AG09319 (cell line): ENCODE results near the gene GABRB2.

Experiments used
- DNase-seq: peaks from one replicate; pipeline ENCODE4 v3.0.0-alpha.2; 2010; ENCODE audit warnings: low read depth; ENCODE audit errors: extremely low read depth
- TF ChIP-seq, protein P1 (sequence below): IDR thresholded peaks from 2 replicates; pipeline ENCODE4 v1.5.1; 2011; ENCODE audit warnings: low read depth, mild to moderate bottlenecking, inconsistent platforms, low read length, moderate library complexity

Gene GABRB2

DNA sequence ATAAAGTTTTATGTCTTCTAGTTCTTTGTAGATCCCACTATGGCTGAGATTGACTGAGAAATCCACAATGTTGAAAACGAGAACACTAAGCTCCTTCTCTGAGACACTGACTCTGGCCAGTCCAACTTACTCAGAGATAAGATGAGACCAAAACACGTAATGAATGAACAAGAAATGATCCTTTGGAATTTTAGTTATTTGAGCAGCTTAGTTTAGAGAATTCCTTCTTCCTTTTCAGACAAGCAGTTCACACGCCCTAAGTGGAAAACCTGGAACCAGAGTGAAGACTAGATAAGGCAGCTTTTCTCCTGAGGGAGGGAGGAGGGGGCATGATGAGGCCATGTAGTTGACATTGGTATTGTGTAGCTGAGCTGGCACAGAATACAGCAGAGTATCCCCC lies 139.6 kb downstream of the GABRB2 start:
- TF ChIP-seq, protein P1, sequence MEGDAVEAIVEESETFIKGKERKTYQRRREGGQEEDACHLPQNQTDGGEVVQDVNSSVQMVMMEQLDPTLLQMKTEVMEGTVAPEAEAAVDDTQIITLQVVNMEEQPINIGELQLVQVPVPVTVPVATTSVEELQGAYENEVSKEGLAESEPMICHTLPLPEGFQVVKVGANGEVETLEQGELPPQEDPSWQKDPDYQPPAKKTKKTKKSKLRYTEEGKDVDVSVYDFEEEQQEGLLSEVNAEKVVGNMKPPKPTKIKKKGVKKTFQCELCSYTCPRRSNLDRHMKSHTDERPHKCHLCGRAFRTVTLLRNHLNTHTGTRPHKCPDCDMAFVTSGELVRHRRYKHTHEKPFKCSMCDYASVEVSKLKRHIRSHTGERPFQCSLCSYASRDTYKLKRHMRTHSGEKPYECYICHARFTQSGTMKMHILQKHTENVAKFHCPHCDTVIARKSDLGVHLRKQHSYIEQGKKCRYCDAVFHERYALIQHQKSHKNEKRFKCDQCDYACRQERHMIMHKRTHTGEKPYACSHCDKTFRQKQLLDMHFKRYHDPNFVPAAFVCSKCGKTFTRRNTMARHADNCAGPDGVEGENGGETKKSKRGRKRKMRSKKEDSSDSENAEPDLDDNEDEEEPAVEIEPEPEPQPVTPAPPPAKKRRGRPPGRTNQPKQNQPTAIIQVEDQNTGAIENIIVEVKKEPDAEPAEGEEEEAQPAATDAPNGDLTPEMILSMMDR, result no peak
- no peak for DNase-seq

DNA sequence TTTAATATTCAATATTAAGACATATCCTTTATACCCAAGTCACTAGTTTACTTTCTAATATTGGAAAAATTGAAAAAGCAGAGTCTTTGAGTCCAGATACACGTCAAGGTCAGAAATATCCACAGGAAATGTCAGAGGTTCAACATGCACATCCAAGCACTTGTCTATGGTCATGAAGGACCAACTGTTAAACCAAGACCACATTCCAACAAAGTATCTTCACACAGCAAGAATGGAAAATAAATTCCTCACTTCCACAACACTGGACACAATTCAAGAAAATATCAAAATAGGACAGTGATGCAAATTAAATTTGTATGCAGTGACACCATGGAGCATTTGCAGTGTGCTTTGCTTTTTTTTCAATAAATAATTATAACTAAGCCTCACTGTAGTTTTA lies 142.5 kb downstream of the GABRB2 start:
- TF ChIP-seq, protein P1, result no peak
- no peak for DNase-seq

DNA sequence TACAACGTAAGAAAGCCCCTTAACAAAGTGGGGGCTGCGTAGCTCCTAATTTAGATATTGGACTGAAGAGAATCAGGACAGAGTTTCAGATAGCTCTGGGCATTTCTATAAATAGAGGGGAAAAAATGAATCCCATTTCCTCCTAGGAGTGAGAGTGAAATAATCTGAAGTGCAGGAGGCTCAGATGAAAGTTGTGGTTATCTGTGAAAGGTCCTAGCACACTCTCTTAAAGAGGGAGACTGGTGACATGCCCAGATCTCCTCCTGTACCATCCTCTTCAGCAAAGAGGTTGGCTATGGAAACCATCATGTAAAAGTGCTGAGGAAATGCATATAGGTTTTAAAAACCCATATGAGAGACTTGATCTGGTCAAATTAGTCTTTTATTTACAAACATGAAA lies 143.4 kb downstream of the GABRB2 start:
- TF ChIP-seq, protein P1, result no peak
- DNase-seq, result no peak

DNA sequence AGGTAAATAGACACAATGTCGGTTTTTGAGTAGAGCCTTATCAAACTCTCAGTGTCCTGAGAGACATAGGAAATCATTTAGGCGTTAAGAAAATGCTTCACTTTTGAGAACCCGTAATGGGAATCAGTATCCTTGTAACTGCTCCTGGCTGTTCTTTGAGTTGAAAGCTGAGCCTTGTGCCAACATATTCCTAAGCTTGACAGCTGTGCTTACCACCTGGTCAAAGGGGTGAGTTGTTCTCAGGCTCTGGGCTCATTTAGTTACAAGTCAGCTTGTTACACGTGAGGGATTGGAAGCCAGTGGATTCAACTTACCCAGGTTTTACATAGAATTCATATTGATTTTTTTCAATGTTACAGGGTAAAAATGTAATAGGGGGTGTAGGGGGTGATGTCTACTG lies 145.9 kb downstream of the GABRB2 start:
- no peak for DNase-seq

DNA sequence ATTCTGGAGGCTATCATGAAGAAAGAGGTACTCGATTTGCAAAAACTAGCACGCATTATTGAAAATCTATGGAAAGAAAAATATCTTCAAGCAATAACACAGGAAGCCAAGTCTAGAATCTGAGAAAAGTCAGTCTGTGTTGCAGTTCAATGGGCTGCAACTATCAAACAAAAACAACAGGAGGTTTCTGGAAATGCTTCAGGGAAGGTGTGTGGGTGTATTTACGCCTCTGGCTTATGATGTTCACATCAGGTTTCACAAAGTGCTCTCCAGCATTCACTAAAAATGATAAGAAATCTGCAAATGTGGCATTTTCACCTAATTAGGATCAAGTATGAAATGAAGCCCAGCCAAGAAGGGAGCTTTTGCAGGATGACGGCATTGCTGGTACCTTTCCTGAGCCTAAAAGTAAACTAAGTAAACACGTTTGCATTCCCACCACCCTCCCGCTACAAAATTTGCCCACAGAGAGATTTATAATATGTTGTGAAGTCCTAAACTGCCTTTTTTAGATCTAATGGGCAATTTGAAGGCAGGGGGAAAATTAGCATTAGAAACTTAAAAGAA lies 146.4 kb downstream of the GABRB2 start:
- TF ChIP-seq, protein P1, result no peak
- no peak for DNase-seq

More for the DNA sequence above, 145.9 kb downstream of the GABRB2 start:
- TF ChIP-seq, protein P1, result no peak

DNA sequence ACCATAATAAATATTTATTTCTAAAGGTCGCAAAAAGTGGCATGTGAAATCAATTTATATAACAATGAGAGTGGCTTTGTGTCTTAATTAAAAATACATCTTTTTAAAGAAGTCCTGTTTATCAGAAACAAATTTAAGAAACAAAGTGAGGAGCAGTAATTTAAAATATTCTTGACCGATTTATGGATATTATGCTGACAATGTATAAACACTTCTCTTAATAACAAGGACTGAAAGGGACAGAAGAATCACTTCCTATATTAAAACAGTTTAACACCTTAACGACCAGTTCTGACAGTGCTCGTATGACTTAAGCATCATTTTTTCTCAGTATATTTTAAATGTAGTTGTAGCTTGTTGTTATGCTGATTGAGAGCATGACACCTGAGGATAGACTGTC lies 149.1 kb downstream of the GABRB2 start:
- TF ChIP-seq, protein P1, result no peak
- DNase-seq, result no peak

DNA sequence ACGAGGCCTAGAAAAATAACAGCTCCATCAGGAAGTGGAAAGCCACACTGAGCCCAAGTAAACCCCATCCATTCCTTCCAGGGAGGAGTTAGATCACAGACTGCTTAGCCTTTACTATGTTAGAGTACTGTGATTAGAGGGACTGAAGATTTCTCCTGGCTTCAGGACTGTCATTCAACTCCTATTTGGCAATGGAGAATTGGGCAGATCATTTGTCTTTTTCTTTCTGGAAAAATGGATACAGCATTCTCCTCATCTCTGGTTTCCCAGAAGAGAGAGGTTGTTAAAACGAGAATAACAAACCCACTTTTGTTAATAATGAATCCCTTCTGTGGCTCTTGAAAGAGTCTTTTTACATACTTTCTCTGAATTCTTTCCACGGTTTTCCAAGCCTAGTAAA lies 150.4 kb downstream of the GABRB2 start:
- no peak for DNase-seq
- TF ChIP-seq, protein P1, result no peak
